ENCODE measurements around the gene KIF20B.

DNA sequence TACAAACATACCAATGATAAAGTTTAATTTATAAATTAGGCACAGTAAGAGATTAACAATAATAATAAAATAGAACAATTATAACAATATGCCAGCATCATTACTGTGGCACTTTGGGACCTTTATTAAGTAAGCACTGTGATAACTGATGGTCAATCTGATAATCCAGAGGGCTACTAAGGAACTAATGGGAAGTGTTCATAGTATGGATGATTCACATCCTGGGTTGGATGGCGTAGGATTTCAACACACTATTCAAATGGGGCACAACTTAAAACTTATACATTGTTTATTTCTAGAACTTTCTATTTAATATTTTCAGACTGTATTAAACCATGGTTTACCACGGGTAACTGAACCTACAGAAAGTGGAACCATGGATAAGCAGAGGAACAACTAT, 90.8 kb downstream of the KIF20B start:
- TF ChIP-seq, protein P1, sequence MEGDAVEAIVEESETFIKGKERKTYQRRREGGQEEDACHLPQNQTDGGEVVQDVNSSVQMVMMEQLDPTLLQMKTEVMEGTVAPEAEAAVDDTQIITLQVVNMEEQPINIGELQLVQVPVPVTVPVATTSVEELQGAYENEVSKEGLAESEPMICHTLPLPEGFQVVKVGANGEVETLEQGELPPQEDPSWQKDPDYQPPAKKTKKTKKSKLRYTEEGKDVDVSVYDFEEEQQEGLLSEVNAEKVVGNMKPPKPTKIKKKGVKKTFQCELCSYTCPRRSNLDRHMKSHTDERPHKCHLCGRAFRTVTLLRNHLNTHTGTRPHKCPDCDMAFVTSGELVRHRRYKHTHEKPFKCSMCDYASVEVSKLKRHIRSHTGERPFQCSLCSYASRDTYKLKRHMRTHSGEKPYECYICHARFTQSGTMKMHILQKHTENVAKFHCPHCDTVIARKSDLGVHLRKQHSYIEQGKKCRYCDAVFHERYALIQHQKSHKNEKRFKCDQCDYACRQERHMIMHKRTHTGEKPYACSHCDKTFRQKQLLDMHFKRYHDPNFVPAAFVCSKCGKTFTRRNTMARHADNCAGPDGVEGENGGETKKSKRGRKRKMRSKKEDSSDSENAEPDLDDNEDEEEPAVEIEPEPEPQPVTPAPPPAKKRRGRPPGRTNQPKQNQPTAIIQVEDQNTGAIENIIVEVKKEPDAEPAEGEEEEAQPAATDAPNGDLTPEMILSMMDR (conservative IDR thresholded peaks at IDR 0.05 in 1 of 2, IDR thresholded peaks at IDR 0.05 in 1 of 2; ENCODE audit: extremely low read depth in 1 of 2, insufficient read depth in 1 of 2, low read depth in 1 of 2, low read length in 2 of 2) = no peak
- no peak for TF ChIP-seq EZH2 (IDR thresholded peaks at IDR 0.05; ENCODE audit: borderline replicate concordance, low read length)

All from mammary epithelial cell (primary cell).